ENCODE data around the gene PHKG2.

PHKG2 gene

GRCh38 chr16:30777591-30778297, 29.5 kb downstream of the PHKG2 start:
- DNase-seq = no peak

DNA sequence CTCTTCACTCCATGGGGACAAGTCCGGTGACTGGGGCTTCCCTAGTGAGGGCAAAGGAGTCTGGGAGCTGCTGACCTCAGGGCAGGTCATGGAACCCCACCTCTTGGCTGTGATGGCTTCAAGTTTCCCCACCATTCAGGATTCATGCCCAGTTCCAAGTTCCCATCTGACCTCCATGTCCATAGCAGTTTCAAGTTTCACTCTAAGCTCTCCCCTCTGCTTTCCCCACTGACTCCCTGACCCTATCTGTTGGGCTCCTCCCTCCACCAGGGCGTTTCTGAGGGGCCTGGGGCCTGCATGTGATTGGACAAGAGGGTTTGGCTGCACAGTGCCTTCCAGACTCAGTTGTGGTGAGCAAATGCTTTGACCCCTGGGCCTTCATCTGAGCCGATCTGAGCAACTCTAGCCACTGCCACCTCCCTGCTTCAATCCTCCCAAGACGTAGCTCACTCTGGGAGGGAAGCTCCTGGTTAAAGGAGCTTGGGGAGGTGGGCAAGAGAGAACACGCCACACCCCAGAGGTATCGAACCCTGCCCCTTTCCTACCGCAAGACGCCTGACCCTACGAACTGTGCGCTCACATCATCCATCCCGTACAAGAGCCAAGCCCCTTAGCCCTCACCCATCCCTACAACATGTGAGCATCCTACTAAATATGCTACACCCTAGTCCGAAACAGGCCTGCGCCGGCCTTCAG, 30.5 kb downstream of the PHKG2 start:
- DNase-seq = no peak

GRCh38 chr16:30779596-30779995, 31.4 kb downstream of the PHKG2 start:
- no peak for DNase-seq

GRCh38 chr16:30780021-30780420, 31.8 kb downstream of the PHKG2 start:
- no peak for DNase-seq

DNA sequence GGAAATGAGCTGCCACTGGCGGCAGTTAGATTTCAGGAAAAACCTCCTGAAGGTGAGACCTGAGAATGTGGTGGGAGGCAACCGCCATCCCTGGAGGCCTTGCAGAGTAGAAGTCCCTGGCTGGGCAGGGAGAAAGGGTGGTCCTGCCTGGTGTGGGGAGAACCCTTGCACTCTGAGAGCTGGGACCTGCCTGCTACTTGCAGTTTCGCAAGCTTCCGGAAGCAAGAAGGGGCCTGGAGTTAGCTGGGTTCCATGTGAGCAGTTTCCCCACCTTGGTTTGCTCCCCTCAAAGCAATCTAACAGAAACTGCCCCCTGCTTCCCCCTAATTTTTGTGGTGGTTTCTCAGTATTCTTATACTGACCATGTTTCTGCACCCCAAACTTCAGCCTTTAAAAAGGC, 32.3 kb downstream of the PHKG2 start:
- no peak for DNase-seq

GRCh38 chr16:30782486-30783279, 34.5 kb downstream of the PHKG2 start:
- DNase-seq = no peak

DNA sequence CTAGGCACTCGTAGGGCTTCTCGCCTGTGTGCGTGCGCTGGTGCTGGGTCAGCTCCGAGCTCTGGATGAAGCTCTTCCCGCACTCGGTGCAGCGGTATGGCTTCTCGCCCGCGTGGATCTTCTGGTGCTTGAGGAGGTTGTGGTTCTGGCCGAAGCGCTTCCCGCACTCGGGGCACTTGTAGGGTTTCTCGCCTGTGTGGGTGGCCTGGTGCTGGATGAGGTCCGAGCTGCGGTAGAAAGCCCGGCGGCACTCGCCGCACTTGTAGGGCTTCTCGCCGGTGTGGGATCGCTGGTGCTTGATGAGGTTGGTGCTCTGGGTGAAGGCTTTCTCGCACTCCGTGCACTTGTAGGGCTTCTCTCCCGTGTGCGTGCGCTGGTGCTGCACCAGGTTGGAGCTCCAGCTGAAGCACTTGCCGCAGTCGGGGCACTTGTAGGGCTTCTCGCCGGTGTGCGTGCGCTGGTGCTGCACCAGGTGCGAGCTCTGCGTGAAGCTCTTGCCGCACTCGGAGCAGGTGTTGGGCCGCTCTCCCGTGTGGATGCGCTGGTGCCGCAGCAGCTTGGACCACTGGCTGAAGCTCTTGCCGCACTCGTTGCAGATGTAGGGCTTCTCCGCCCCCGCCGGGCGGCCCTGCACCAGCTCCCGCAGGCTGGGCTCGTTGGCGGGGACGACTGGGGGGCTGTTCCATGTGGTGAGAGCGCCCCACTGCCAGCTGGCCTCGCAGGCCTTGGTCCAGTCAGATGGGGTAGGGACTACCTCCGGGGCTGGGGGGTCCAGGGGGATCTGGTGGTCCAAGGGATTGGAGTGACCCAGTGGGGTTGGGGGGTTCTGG, 35.3 kb downstream of the PHKG2 start:
- no peak for DNase-seq

GRCh38 chr16:30784215-30784614, 36.0 kb downstream of the PHKG2 start:
- DNase-seq = no peak

DNA sequence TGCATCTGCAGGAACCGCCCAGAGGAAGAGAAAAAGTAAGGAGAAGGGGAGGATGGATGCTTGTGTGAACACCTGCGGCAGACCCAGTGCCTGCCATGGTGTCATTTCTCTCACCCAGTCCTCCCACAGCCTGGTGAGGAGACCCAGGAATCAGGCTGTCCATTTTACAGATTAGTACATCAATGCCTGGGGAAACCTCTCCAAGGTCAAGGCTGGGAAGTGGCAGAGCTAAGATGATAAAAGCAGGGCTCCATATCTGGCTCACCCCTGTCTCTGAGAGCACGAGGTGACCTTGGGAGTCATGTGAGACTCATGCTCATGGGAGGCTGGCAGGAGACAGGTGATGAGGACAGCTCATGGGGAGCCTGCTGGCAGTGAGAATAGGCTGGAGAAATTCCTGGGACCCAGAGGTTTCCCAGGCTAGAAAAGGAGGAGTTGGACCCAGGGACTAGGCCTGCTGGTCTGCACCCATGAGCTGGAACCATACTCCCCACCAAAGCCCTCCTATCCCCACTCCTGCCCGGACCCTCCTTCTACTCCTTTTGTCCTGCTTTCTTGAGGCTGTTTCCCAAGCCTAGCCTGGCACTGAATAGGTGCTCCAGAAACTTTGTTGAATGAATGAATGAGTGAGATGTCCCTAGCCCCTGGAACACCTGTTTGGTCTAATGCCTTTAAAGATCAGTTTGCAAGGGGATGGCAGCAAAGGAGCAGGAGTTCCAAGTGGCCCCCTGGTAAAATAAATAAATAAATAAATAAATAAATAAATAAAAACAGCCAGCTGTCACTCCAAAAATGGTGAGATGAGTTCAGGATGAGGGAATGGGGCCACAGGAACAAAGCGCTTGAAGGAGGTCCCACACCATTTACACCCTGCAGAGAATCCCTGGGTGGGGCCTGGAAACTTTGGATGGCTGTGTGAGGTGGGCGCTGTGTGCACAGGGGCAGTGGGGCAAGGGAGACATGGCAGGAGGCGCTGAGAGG, 37.2 kb downstream of the PHKG2 start:
- DNase-seq = no peak

DNA sequence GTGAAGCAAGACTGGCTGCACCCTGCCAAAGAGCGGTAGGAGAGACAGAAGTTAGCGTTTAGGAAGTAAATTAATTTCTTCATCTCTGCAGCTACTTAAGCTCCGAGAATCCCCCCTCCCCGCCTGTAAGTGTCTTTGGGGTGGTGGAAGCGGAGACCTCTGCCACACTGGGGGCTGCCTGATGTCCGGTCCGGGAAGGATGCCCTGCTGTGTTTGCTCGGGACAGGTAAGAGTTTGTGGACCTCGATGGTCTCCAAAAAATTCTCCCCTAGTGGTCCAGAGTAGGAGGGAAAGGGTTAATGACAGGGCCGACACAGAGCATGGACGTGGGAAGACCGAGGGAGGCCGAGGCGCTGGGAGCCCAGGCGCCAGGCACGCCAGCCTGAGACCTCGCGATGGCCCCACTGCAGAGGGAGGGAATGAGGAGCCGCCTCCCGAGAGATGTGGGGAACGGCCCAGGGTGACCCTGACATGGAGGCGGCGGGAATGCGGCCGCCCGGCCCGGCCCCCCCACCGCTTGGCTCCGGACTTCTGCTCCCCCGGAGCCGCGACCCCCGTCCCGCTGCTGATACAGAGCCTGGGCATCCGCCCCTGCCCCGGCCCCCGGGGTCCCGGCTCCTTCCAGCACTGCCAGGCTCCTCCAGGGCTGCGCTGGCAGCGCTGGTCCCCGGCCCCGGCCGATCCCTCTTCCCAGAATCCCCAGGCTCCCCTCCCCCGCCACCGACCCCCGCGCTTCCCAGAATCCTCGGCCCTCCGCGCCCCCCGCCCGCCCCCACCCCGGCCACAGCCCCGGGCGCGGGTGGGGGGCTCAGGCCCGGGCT, 38.1 kb downstream of the PHKG2 start:
- DNase-seq = no peak

GRCh38 chr16:30786936-30787612, 38.8 kb downstream of the PHKG2 start, which contains the start of gene ZNF629:
Gene ZNF629 (minus strand): TSS chr16:30787205. CDS start chr16:30784482, 2,723 bp downstream.
- DNase-seq = peak; percentile 52 to 71

GRCh38 chr16:30787613-30788378, 39.6 kb downstream of the PHKG2 start:
- no peak for DNase-seq

- DNase-seq = no peak
Measured at GRCh38 chr16:30793508-30794069, 45.4 kb downstream of the PHKG2 start.

GRCh38 chr16:30794634-30795033, 46.4 kb downstream of the PHKG2 start:
- no peak for DNase-seq

- no peak for DNase-seq
Measured at GRCh38 chr16:30797670-30798309, 49.6 kb downstream of the PHKG2 start.

Data from NCI-H446 (cell line).